ENCODE results near the gene CIAO2B.
"Not testable (repeated sequence)": the region's sequence is repeated elsewhere in the genome, so short reads cannot be mapped to it uniquely, and the experiment has no call there.

Gene CIAO2B

DNA sequence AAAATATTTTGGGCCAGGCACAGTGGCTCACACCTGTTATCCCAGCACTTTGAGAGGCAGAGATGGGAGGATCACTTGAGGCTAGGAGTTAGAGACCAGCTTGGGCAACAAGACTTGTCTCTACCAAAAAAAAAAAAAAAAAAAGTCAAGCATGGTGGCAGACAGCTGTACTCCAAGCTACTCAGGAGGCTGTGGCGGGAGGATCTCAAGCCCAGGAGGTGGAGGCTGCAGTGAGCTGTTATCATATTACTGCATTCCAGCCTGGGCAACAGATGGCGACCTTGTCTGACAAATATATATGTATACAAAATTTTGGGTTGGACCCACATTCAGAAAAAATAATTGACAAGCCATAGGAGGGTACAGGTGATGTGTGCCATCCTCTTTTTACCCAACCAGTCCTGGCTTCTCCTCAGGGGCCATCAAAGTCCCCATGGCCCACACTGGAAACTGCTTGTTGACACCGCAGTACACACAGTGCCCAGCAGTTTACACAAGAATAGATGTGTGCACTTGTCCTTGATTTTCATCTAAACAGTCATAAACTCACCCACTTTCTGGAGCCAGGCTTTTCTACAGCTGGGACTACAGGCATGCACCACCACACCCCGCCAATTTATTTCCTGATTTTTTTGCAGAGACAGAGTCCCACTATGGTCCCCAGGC is 2.8 kb upstream of the CIAO2B start:
- DNase-seq, result no peak

DNA sequence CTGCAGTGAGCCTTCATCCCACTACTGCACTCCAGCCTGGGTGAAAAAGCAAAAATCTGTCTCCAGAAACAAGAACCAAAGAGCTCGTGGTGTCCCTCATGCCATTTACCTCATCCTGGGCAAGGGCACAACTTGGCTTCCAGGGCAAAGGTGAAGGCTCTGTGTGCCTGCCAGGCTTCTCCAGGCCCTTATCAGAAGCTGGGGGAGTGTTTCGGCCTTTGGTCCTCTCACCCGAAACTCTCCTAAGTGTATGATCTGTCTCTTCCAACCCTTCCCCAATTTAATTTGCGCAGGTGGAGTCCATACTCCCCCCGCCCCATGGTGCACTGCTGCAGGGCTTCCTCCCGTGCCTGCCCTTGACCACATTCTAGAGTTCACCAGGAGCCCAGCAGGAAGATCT is 2.3 kb upstream of the CIAO2B start:
- DNase-seq, result no peak

DNA sequence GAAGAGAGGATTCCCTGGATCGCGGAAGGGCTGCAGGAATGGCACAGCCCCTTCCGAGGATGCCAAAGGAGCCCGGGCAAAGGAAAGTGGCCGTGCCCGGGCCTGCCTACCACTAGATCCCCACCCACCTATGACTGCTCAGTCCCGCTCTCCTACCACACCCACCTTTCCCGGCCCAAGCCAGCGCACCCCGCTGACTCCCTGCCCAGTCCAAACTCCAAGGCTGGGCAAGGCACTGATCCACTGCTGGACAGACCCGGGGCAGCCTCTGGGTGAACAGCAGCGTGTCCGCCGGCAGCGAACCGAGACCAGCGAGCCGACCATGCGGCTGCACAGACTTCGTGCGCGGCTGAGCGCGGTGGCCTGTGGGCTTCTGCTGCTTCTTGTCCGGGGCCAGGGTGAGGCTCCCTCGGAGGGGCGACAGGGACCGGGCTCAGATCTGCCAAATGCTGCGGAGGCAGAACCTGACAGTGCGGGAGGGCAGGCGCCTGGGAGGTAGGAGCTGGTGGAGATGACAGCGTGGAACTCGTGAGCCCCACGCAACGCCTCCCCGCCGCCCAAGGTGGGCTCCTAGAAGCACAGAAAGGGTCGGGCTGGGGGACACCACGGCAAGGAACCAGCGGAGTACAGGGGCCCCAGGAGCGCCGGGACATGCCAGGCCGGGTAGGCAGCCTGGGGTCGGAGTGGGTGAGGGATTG is 1.3 kb upstream of the CIAO2B start, which contains the start of gene CES2:
CES2 (plus strand) TSS at position 203 of the 698 bp plus-strand sequence; CDS start at position 323, 120 bp downstream.
- DNase-seq, result no peak

DNA sequence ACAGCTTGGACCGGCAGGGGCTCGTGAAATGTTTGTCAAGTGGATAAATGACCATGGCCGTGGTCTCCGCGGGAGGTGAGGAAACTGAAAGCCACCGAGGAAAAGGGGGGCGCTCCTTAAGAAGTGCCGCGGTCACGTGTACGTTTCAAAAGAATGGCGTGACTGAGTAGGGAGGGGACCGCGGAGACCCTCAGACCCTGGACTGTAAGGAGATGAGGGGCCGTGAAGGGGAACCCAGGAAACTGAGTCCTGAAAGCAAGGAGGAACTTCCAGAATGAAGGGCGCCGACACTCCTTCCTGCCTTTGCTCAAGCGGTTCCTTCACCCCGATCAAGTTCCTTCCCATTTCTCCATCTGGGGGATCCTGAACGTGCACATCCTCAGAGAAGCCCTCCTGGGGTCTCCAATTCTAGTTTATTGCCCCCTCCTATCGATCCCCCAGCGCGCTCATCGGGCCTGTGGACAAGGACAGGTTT is 674 bp upstream of the CIAO2B start:
- DNase-seq, result not testable (repeated sequence)

DNA sequence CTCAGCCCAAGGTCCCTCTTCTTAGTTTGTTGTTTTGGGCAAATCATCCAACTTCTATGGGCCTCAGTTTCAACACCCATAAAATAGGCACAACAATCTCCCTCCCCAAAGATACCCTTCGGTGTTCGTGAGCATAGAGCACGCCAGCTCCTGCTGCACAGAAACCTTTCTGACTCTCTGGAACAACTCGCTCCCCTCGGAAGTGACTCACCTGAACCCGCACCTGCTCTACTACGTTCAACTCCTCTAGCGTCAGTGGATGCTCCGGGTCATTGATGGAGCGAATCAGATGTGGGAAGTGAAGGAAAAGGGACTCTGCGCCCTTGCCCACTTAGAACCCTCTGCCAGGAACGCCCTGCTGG is 445 bp downstream of the CIAO2B start:
- no peak for DNase-seq

DNA sequence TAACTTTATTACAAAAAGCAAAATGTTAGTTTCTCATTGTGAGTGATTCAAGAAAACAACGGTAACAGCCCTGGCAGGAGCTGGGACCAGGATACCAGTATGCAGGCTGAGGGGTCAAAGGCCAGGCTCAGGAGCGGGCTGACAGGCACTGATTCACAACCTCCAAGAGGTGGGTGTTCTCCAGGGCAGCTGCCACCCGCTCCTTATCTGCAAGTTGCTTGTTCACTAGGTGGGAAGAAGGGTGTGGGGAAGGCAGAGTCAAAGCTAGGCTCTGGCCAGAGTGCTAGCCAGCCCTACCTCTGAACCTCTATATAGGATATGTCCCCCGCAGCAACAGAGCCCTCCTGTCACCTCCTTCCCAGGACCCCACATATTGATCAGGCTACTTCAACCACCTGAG is 2.1 kb downstream of the CIAO2B start:
- DNase-seq, result no peak

DNA sequence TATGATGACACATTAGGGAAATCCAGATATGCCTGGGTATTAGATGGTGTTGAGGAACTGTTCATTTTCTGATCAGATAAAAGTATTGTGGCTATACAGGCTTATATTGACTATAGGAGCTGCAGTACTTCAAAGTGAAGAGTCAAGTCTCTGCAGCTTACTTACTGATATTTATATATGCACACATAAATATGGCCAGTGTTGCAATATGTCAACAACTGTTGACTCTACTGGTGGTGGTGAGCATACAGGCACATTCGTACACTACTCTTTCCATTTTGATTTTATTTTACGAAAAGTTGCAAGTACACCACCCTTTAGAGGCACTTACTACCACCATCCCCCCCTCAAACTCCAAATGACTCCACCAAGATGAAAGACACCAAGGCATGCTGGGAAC is 2.5 kb downstream of the CIAO2B start:
- DNase-seq, result no peak

DNA sequence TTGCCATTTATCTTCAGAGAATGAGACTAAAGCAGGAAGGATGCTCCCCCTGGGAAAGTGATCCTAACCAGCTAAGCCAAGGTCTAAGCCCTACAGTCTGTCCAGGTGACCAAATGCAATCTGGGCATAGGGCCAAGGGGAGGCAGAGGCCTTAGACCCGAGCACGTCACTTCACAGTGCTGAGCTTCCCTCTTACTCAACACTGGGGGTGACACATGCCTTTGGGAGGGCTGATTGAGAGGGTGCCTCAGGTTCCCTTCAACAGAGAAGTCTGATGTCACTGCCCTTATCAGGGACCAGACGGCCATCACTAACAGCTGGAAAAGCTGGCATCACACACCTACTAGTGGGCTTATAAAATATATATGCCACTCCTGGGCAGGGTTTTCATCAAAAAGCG is 4.0 kb downstream of the CIAO2B start:
- DNase-seq, result no peak

DNA sequence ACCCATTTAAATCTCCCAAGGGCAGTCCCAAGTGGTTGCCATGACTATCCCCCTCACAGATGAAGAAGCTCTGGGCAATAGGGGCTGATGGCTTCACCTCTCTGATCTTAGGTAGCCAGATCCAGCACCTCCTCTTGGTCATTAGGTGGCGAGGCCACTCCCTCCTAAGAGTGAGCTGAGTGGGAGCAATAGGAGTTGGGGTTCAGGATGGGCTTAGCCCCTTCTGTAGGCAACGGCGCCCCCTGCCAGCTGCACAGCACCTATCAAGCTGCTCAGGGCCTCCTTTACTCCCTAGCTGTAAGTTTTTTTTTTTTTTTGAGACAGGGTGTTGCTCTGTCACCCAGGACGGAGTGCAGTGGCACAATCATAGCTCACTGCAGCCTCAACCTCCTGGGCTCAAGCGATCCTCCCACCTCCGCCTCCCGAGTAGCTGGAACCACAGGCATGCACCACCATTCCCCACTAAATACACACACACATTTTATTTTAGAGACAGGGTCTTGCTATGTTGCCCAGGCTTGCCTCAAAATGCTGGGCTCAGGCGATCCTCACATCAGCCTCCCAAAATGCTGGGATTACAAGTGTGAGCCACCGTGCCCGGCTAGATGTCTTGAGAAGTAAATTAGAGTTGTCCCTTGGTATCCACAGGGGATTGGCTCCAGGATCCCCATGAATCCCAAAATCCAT is 5.4 kb downstream of the CIAO2B start:
- DNase-seq, result no peak

DNA sequence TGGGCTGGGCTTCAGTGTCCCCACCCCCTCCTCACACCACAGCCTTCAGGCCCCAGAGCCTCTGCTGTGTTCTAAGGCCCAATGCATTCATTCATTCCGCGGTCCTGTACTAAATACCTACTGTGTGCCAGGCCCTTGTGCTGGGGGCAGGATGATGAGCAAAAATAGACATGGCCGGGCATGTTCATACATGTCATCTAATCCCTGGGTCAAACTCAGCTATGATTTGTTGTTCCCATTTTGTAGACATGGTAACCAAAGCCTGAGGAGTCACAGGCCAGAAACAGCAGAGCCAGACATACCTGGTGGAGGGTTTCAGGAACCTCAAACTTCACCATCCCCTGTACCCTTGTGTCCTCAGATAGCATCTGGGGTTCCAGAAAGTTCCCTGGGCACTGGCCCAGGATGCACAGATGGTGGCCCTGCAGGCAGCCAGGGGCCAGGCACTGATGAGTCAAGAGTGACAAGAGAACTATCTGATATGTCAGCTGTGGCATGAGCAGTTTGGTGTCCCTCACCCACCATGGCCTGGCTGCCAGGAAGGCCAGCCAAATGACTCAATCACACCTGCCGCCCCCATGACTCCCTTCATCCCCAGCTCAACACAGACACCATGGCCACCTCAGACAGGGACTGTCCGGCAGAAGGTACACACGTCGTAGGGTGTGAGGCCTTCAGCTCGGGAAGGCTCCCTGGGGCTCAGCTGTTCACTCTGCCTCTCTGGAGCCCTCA is 6.1 kb downstream of the CIAO2B start:
- no peak for DNase-seq

DNA sequence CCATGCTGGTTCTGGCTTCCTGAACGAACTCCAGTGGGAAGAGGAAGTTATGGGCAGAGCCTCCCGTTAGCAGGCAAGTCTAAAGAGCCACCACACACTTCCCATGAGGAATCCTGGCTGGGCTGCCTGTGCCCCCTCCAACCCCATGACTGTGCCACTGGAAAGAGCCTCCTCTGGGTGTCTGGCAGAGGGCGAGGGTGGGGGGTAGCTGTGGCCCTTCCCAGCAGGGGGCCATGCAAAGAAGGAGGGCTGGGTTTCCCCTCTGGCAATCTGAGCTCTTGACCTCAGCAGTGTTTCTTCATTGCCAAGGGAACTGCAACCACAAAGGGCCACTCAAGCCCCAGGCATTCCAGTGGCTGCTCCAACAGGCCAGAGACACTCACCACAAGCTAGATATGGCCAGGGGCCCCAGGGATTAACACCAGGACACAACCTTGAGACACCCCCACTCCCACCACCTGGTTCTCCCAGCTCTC is 7.2 kb downstream of the CIAO2B start:
- DNase-seq, result peak; percentile 60

DNA sequence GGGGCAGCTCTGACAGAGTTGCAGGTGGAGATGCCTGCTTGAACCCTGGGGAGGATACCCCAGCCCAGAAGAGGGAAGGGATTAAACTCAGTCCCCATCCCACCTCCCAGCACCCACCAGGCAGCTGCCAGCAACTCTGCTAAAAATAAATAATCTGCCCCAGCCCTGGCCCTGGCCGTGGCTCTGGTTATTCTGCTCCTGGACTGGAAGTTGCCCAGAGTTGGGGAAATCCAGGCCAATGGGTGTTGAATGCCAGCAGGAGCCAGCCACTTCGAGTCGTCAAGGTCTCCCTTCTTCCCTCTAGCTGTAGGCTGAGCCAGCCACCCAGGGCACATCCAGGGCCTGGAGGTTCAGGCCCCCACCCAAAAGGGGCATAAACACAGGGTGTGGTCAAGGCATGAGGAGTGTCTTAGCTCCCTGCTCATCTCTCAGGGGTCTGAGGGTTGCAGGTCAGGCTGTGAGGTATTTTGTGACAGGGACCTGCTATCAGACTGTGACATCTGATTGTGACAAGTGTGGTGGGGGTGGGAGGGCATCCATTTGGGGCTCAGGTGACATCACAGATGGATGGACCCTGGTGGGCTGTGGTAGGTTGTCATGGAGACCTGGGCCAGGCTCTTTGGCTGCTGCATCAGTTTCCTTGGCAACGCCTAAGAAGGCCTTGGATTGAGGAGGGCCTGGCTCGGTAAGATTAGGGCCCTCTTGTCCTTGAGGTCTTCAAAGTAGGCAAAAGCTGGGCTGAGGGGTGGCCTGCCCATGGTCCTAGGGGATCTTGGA is 7.8 kb downstream of the CIAO2B start:
- DNase-seq, result no peak

DNA sequence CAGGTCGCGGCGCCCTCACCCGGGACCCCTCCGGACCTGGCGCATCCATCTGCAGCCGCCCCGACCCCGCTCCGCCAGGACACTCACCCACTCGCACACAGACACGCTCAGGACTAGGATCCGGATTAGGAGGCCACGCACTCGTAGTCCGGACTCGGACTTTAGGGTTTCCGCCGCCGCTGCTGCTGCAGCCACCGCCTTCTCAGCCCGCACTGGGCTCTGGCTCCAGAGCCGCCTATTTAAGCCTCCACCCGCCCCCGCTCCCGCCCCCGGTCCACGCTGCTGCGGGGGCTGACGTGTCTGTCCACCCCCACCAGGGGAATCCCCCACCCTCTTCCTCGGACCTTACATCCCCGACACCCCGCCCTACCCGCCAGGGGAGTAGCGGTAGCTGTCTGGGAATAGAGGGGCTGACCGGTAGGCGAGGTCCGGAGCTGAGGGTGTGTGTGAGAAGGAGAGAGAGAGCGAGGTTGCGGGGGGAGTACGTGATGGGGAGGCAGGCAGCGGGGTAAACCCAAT is 8.8 kb downstream of the CIAO2B start, which contains the start of gene RRAD:
RRAD (minus strand) TSS at position 214 of the 519 bp plus-strand sequence. CDS start 356 bp downstream, outside the sequence.
- DNase-seq, result no peak

DNA sequence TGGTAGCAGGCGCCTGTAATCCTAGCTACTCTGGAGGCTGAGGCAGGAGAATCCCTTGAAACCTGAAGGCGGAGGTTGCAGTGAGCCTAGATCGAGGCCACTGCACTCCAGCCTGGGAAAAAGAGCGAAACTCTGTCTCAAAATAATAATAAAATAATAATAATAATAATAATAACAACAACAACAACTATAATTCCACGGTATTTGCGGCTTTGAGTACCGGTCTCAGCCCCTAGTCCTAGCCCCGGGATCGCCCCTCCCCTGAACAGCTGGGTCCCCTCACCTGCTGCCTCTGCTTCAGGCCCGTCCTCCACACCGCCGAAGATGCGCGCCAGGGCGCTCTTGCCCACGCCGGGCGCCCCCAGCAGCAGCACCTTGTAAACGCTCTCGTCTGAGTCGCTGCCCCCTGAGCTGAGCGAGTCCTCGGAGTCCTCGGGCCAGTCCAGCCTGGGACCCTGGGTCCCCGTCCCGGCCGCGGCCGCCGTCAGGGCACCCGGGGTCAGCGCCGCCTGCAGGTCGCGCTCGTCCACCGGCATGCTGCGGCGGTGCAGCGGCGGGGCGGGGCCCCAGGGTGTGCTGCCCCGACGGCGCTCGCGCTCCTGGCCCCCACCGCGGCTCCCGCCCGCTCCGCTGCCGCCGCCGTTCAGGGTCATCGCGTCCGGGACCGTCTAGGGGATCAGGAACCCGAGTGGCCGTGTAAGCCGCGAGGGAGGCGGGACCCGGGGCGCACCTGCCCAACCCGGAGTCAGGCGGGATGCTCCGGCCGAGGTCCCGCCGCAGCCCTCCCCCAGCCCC is 9.5 kb downstream of the CIAO2B start:
- DNase-seq, result no peak

DNA sequence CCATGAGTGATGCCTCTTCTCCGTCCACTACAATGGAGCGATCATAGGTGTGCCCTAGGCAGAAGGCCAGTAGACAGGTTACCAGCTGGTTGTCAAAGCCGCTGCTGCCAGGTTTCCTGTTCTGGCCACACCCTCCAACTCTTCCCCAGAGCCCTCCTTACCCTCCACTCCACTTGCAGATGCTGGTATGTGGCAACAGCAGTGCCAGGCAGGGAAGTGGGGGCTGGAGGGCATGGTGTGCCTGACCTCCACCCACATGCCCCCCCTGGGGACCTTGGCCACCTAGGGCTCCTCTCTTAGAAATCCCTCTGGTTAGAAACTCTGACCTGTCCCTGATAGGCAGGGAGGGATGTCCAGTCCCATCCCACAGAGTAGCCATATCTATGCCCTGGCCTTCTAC is 10.3 kb downstream of the CIAO2B start:
- no peak for DNase-seq

DNA sequence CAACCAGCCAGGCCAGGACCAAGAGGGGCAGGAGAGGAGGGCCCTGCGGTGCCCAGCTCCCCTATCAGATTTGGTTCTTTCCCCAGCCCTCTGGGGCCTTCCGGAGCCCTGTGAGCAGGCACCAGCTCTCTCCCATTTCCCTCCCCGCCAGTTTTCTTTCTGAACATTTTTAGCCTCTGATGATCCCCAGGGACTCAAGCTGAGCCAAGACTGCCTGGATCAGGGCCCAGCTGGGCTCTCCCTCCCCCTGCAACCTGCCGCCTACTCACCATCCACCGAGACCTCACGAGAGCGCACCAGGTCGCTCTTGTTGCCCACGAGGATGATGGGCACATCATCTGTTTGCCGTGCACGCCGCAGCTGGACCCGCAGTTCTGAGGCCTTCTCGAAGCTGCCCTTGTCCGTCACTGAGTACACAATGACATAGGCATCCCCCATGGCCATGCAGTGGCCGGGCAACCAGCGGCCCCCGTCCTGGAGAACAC is 10.9 kb downstream of the CIAO2B start:
- DNase-seq, result no peak

DNA sequence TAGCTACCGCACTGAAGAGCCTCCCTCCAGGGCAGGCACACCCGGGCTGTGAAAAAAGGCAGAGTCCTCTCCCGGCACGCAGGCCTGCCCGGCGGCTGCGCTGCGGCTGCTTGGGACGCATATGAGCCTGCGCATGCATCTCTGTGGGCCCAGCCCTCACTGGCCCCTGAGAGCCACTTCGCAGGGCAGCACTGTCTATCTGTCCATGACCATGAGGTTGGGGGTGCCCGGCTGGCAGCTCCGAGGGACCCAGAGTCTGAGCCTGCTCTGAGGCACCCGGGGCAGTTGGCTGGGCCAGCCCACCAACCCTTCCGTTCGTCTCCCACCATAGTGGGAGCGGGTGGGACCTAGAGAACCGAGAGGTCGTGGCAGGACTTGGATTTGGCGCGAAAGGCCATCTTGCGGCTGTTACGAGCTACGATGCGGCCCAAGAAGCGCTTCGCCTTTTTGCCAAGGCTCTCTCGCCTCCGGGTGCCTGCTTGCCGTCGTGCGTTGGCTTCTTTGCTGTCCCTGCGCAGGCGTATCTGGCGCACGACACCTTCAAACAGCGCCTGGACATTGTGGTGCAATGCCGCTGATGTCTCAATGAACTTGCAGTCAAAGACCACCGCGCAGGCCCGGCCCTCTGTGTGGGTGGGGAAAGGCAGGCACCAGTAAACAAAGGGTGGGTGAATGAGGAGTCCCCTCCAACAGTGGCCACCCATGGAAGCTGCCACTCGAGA is 12.3 kb downstream of the CIAO2B start:
- no peak for DNase-seq

DNA sequence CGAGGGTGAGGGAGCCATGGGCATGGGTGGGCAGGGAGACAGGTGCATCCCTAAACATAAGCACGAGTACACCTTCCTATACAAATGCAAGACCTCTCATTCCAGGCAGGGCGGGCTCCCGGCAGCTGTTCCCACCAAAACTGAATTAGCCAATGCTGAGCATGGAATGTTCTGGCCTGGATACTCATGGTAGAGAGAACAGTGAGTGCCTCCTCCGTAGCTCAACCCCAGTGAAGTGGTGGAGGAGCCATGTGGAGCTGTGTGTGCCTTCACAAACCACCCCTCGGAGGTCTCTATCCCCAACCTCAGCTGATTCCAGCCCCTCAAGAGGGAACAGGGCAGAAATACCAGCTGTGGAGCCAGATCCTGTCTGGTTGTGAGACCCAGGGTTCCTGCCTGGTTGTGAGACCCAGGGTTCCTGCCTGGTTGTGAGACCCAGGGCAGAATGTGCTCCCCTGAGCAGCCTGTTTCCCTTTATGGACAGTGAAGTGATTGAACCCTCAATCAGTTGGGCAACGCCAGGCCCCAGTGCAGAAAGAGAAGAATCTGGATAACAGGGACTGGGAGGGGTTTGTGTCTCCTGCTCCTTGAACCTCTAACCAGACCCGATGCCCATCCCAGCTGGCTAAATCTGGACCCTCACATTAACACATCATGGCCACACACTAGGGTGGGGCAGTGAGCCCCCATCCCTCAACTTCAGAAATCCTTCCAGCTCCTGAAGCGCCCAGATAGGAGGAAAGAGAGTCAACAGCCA is 13.1 kb downstream of the CIAO2B start:
- no peak for DNase-seq

DNA sequence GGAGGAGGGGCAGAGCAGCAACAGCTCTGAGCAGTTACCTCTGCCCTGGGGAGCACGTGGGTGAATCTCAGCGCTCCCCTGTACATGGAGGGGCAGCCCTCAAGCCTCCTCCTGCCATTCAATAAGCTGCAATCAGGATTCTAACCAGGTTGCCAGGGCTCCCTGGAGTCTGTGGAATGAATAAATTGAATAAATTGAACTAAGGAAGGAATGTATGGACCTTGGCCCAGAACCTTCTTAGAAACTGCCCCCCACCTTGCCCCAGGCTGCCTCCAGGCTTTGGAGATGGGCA is 14.0 kb downstream of the CIAO2B start:
- no peak for DNase-seq

Measured in GOT3 (cell line).